Mammary epithelial cell (primary cell): ENCODE data around the gene SERPINI1.

Experiments used
- CTCF ChIP-seq, 2 donors: IDR thresholded peaks in 1 of 2; conservative IDR thresholded peaks in 1 of 2; 2 replicates each; pipeline ENCODE4 v1.5.1; 2011 to 2012; ENCODE audit warnings: inconsistent platforms in 2 of 2, low read length in 2 of 2, mild to moderate bottlenecking in 2 of 2, control low read depth in 1 of 2, low read depth in 1 of 2; ENCODE audit not compliant: insufficient read depth in 1 of 2; ENCODE audit errors: extremely low read depth in 1 of 2
- EZH2 ChIP-seq: IDR thresholded peaks from 2 replicates; pipeline ENCODE4 v1.6.1; 2012; ENCODE audit warnings: low read length, inconsistent platforms, borderline replicate concordance

GRCh38 chr3:167762296-167762695 is 26.8 kb downstream of the SERPINI1 start:
- TF ChIP-seq CTCF (conservative IDR thresholded peaks at IDR 0.05 in 1 of 2, IDR thresholded peaks at IDR 0.05 in 1 of 2; ENCODE audit: extremely low read depth in 1 of 2, insufficient read depth in 1 of 2, low read depth in 1 of 2, low read length in 2 of 2) (no peak), EZH2 (no peak)
